Measurements from ENCODE around the gene SLC37A1.

DNA sequence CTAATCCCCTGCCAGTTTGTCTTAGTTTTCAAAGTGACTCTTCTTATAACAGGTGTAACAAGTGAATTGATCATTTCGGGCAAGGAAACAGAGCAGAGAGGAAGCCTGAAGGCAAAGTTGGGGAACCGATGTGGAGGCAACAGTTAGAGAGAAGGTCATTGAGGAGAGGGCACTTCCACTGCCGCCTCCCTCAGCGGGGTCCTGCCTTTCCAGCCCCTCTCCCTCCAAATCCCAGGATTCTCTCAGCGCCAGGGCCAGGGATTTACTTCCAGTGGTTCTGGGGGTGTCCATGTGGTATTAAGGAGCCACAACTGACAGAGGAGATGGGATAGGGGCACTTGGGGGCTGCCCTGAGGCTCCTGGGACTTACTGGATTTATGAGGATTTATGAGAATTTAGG is 100.1 kb downstream of the SLC37A1 start:
- TF ChIP-seq, protein P1, sequence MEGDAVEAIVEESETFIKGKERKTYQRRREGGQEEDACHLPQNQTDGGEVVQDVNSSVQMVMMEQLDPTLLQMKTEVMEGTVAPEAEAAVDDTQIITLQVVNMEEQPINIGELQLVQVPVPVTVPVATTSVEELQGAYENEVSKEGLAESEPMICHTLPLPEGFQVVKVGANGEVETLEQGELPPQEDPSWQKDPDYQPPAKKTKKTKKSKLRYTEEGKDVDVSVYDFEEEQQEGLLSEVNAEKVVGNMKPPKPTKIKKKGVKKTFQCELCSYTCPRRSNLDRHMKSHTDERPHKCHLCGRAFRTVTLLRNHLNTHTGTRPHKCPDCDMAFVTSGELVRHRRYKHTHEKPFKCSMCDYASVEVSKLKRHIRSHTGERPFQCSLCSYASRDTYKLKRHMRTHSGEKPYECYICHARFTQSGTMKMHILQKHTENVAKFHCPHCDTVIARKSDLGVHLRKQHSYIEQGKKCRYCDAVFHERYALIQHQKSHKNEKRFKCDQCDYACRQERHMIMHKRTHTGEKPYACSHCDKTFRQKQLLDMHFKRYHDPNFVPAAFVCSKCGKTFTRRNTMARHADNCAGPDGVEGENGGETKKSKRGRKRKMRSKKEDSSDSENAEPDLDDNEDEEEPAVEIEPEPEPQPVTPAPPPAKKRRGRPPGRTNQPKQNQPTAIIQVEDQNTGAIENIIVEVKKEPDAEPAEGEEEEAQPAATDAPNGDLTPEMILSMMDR (IDR thresholded peaks at IDR 0.05; ENCODE audit: insufficient read depth, low read length, poor library complexity, severe bottlenecking), result no peak
- no peak for TF ChIP-seq EZH2phosphoT487 (conservative IDR thresholded peaks at IDR 0.05; ENCODE audit: low read length)
